Stimulated activated CD8-positive, alpha-beta memory T cell treated with anti-CD3 and anti-CD28 coated beads, Interleukin-7, amount 100 ng/mL, for 4 hours (primary cell): ENCODE data around the gene GPX1.
"Not testable (repeated sequence)": the region's sequence is repeated elsewhere in the genome, so short reads cannot be mapped to it uniquely, and the experiment has no call there.

Experiments used
- DNase-seq, 2 donors: peaks; one replicate each; pipeline ENCODE4 v3.0.0-alpha.2; 2020; ENCODE audit warnings: low read depth in 2 of 2

Gene GPX1

DNA sequence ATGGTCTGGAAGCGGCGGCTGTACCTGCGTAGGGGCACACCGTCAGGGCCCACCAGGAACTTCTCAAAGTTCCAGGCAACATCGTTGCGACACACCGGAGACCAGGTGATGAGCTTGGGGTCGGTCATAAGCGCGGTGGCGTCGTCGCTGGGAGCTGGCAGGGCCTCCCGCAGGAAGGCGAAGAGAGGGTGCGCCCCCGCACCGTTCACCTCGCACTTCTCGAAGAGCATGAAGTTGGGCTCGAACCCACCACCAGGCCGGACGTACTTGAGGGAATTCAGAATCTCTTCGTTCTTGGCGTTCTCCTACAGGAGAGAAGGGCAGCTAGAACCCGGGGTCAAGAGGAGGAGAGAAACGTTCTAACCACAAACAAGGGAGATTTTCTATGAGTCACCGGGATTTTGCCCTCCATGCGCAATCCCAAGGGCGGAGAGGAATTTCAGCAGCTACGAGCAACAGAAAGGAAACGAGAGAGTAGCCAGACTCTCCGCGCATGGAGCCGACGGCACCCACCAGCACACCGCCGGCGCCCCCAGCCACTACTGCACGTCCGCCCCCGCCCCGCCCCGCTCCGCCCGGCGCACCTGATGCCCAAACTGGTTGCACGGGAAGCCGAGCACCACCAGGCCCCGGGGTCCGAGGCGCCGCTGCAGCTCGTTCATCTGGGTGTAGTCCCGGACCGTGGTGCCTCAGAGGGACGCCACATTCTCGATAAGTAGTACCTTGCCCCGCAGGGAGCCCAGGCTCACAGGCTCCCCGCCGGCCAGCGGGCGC is 523 bp downstream of the GPX1 start:
- DNase-seq: peak; percentile 16 to 46

DNA sequence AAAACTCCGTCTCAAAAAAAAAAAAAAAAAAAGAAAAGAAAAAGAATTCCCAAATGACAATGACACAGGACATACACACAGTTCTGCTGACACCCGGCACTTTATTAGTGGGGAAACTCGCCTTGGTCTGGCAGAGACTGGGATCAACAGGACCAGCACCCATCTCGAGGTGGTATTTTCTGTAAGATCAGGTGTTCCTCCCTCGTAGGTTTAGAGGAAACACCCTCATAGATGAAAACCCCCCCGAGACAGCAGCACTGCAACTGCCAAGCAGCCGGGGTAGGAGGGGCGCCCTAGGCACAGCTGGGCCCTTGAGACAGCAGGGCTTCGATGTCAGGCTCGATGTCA is 1.1 kb downstream of the GPX1 start:
- DNase-seq: peak in 1 of 2 donors; percentile 6

DNA sequence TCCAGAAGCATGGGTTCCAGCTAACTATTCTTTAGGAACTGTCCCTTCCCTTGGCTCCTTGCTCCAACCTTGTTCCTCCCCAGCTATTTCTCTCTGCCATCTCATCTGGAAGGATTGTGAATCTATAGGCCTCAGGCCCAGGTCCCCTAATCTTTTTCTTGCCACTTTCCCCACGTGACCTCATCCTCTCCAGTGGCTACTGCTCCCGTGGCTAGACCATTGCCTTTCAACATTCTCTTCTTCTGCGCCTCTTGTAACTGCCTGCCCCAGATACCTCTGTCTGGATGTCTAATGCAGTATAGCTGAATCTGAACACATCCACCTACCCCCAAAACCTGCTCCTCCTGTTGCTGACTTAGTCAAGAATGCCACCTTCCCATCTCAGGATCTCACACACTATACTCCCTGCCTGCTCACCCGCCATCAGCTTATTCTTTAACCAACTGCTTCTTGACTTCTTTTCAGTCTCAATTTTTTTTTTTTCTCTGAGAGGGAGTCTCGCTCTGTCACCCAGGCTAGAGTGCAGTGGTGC is 5.2 kb downstream of the GPX1 start:
- DNase-seq: no peak

DNA sequence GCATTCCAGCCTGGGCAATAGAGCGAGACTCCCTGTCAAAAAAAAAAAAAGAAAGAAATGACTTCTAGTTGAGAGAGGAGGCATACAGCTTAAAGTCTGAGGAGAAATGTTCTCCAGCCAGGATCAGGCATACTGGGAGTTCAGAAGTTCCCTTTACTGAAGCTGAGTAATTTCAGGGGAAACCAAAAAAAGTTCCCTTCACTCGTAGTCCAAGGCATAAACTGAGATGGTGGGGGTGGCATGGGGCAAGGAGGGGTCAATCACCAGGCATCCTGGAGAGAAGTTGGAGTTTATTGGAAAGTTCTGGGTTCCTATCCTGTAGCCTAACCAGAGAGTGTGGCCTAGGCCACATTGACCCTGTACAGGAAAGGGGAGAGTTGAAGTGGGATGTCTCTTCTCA is 5.9 kb downstream of the GPX1 start:
- DNase-seq: no peak

DNA sequence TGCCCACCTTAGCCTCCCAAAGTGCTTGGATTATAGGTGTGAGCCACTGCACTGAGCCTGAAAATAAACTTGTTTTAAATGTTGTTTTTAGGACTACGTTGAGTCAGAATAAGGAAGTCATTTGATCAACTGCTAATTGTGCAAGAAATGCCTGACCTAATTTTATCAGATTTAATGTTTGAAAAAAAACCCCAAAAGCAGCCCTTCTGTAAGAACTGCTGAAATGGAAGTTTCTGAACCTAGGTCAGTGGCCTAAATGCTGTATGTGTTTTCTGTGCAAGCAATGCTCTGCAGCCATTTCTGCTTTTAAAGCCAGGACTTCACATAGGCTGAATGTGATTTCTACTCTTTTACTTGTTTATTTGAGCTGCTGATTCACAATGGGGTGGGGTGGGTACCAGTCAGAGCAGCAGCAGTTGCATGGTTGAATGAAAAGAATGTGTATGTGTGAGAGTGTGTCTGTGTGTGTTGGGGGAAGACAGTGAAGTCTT is 6.6 kb downstream of the GPX1 start:
- DNase-seq: no peak

DNA sequence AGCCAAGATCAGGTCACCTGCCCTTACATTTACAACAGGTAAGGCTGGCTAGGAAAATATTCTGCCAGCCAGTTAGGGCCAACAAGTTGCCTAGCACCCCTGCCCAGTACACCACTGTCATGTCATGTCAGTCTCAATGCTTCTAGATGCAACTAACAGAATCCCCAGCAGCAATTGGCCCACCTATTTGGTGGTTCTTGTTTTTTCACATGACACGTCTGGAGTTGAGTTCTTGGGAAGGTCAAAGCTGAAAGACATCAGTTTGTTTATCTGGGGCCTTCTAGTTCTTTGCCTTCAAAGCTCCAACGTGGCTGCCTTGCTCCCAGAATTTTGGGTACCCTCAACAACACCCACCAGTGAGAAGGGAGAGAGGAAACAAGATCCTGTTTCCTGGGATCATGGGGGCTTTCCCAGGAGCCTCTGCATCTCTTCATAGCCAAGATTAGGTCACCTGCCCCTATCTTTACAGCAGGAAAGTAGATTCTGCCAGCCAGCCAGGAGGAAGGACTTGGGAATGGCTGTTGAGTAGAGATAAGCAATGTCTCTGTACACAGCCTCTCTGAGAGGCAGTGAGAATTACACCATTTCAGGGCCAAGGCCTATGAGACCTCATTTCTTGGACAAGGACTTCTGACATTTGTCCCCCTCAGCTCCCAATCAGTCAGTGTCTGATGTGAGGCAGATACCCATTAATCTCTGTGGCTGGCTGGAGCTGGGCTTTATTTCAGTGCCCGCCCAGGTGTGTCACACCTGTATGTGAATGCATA is 8.6 kb downstream of the GPX1 start:
- no peak for DNase-seq

DNA sequence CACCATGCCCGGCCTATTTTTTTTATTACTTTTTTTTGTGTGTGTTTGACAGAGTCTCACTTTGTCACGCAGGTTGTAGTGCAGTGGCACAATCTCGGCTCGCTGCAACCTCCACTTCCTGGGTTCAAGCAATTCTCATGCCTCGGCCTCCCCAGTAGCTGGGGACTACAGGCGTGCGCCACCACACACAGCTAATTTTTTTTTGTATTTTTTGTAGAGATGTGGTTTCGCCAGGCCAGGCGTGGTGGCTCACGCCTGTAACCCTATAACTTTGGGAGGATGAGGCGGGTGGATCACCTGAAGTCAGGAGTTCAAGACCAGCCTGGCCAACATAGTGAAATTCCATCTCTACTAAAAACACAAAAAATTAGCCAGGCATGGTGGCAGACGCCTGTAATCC is 9.8 kb downstream of the GPX1 start:
- DNase-seq: not testable (repeated sequence)

DNA sequence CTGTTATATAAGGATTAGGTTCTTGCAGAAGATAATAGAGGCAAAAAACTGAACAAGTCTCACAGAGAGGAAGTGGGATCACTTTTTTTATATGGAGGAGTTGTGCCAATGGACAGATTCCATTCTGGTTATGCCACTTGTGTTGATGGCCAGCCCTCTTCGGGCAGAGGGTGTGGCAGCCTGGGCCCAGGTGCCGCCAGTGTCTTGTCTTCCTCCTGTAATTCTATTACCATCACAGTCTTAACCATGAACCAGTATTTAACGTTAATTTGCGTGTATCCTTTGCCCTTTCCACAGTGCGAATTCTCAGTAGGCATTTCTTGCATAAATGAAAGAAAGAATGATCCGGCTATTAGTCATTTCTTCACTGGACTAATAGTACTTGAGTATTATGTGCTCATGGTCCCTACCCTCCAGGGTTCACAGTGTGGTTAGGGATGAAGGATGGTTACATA is 11.3 kb downstream of the GPX1 start:
- DNase-seq: no peak

DNA sequence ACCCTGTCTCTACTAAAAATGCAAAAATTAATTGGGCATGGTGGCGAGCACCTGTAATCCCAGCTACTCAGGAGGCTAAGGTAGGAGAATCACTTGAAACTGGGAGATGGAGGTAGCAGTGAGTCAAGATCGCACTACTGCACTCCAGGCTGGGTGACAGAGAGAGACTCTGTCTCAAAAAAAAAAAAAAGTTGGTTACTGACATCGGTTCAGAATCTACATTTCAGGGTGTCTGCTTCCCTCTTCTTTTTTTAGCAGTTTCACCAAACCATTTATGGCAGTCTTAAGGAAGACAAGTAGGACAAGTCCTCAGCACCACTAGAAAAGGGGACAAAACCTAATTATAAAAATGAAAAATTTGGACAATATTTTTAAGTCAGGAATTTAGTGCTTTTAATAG is 15.0 kb downstream of the GPX1 start:
- no peak for DNase-seq

DNA sequence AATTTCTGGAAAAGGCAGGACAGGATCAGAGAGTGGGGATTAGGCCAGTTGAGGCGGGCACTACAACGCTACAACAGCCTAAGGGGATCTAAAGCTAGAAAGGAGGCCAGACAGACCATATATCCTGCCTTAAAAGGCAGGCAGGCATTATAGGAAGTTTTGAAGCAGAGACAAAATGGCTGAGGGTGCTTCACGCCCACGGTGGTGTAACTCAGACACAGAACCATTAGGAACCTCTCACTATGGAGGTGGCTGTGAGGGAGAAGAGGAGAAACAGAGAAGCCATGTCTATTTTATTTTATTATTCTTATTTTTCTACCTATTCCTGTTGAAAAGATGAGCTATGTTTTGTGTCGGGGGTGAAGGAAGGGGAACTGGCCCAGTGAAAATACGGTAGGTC is 16.2 kb downstream of the GPX1 start:
- DNase-seq: no peak

DNA sequence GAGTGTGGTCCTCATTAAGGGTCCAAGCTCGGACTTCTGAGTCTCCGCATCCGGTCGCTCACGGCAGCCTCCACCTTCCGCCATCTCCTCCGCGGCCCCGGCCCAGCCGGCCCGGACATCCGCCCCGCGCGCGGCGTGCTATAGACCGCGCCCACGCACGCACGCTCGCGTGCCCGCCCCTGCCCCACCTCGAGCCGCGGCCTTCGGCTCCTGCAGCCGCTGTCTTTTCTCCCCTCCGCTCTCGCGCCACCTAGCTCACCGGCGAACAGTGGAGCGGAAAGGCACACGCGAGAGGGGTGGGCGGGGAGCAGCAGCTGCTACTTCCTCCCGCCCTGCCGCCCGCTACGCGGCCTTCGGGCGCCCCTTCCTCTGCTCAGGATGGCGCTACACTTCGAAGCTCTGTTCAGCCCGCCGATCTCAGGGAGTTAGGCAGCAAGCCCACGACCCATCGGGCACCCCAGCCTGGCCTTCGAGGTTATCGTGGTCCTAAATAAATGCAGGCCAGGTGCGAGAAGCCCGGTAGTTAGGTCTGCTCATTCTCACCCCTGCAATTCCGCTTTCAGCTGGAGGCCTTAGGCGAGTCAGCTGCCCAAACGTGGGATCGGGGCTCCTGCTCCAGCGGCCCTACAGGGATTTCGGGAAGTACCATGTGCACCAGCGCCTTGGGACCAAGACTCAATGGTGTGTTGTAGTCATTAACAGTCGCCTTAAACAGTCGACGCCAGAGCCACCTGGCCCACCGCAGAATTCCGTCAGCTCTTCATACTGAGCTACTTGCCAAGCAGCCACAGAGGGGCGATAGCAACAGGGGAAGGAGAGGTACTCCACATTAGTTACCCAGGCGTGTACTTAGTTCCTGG is 18.0 kb downstream of the GPX1 start, which contains the start of gene USP4:
Gene USP4, minus strand, starts transcription at position 113 of the 860 bp plus-strand sequence. Its CDS starts 29 bp downstream, at position 84.
- DNase-seq: peak; percentile 88 to 94

DNA sequence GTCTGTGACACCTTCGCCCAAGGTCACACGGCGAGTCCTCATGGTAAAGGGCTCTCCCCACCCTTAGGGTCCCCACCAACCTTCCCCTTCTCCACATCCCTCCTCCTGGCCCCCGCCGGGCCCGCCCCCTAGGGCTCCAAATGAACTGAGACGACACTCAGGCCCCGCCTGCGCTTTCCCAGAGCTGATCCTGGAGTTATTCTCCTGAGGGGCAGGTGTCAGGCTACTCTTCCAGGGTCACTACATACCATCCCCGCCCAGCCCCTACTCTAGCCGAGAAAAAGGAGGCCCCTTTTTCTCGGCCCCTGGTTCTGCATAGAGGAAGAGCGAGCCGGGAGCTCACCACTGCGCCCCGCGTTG is 18.6 kb downstream of the GPX1 start:
- peak in 1 of 2 donors; percentile 3 for DNase-seq

DNA sequence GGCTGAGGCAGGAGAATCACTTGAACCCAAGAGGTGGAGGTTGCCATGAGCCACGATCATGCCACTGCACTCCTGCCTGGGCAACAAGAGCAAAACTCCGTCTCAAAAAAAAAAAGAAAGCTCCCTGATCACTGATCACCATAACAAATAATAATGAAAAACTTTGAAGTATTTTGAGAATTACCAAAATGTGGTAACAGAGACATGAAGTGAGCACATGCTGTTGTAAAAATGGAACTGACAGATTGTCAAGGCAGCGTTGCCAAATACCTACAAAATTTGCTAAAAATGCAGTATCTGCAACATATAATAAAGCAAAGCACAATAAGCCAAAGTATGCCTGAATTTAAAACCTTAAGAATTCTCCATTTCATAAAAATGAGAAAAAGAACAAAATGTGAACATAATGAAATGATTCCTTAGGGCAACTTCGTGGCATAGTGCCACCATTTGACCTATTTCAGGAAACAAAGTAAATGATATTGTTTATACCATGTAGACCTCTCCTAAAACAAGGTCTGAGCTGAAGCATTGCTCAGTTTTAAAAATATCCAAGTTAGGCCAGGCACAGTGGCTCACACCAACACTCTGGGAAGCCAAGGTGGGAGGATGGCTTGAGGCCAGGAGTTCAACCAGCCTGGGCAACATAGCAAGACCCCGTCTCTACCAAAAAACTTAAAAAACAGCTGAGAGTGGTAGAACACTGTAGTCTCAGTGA is 24.1 kb downstream of the GPX1 start:
- no peak for DNase-seq

DNA sequence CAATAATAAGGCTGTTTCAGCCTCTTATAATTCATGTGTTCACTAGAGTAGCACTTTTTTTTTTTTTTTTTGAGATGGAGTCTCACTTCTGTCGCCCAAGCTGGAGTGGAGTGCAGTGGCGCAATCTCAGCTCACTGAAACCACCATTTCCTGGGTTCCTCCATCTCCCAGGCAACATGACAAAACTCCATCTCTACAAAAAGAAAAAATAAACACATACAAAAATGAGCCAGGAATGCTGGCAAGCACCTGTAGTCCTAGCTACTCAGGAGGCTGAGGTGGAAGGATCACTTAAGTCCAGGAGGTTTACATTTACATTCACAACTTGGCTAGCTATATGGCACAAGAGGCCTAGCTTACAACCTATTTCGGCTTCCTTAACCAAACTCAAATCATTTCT is 25.1 kb downstream of the GPX1 start:
- DNase-seq: no peak

DNA sequence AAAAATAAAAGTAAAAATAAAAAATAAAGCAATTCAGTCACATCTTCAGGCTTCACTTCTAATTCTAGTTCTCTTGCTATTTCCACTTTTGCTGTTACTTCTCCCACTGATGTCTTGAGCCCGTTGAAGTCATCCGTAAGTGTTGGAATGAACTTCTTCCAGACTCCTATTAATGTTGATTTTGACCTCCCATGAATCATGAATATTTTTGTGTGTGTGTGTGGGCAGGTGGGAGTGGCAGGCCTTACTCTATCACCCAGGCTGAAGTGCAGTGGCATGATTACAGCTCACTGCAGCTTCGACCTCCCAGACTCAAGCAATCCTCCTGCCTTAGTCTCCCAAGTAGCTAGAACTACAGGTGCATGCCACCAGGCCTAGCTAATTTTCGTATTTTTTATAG is 29.0 kb downstream of the GPX1 start:
- no peak for DNase-seq

DNA sequence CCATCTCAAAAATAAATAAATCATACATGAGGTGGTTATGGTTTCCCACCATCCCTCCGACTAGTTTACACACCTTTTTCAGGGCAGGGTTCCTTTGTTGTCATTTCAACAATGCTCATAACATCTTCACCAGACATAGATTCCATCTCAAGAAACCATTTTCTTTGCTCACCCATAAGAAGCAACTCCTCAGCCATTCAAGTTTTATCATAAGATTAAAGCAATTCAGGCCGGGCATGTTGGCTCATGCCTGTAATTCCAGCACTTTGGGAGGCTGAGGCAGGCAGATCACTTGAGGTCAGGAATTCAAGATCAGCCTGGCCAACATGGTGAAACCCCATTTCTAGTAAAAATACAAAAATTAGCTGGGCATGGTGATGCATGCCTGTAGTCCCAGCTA is 29.8 kb downstream of the GPX1 start:
- not testable (repeated sequence) for DNase-seq

DNA sequence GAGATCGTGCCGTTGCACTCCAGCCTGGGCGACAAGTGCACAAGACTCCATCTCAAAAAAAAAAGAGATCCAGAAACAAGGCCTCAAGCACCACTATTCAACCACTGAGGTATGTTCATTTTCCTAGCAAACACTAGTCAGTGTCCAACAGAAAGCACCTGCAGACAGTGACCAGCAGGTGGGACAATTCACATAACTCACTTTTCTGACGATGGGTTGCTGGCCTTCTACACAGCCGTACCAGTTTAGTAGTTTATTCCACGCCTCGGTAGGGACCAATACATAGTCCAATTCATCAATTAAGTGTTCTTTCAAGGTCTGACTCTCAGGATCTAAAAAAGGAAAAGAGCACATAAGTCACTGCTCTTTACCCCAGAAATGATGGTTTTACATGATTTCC is 30.7 kb downstream of the GPX1 start:
- no peak for DNase-seq

DNA sequence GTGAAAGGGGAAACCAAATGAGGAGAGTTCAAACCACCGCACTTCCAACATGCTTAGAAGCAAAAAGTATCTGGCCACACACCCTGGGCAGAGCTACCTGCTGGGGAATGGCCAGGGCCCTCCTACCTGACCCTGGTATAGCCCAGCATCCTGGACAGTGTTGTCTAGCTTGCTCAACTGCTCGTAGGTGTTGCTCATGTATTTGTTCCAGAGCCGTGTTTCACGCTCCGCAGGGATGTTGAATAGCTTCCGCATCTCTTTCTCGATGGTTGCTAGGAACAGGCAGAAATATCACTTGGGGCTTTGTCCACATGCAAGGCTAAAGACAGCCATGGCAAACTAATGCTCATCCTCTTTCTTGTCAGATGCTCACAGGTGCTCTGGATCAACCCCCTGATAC is 33.4 kb downstream of the GPX1 start:
- no peak for DNase-seq

DNA sequence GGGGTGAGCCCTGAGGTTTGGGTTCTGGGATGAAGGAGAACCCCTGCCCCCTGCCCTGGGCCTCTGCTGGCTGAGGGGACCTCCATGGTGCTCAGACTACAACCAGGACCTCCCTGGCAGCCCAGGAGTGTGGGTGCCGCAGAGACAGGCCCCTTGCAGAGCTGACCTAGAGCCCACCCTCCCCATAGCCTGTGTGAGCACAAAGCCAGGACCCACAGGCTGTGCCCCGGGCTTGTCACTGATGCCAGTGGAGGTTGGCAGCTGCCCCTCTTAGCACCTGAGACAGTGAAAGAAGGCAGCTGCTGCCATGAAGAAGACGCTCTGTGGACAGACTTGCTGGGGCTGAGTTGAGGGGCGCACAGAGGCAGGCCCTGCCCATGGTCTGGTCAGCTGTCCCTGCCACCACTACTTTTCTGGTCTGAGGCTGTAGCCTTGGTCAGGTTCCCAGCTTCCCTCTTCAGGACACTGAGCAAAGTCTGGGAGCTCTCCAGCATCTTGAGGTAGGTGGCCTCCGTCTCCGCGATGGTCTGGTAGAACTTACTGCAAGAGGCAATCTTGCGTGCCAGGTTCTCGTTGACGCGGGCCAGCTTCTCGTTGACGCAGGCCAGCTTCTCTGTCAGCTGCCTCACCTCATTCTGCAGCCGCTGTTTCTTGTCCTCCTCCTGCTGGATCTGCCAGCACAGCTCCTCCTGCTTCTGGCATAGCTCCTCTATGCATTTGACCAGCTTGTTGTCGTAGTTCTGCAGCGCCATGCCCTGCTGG is 41.3 kb downstream of the GPX1 start:
- no peak for DNase-seq

DNA sequence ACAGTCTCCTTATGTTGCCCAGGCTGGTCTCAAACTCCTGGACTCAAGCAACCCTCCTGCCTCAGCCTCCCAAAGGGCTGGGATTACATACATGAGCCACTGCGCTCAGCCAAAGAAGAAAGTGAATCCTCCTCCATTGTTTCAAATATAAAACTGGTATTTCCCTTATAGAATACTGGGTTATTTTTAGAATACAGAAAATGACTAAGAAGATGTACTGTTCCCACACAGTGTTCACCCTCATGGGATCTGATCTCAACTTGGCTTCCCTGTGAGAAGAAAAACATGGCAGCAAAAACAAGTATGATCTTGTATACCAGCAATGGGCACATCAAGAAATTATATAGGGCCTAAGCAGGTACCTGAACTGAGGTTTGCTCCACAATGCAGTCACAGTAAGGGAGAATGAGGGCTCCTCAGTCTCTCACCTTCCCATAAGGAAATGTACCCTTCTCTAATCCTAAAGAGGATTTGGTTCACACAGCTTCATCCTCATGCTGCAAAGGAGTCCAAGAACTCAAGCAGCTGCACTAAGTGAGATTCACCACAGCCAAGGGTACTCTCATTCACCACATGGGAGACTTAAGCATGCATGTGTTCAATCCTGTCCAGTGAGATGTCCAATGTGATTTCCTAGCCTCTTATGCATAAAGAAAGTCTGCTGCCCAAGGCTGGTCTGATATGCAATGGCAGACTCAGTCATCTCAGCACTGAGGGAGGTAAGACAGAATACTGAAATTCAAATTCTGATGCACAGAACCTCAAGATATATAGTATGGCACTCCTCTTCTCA is 44.1 kb downstream of the GPX1 start:
- no peak for DNase-seq
